Activated T-helper 1 cell treated with anti-CD3 and anti-CD28 coated beads, Interleukin-12 subunit alpha, Interleukin-12 subunit beta, Interleukin-2, Interleukin-4 antibody, amounts not matched to agents 30 ng/mL and 10 ng/mL and 1 ng/mL, durations not matched to agents 14 hours and 24 hours and 36 hours (primary cell): ENCODE measurements around the gene SNX25. TPM values are rescaled to one million over a fixed set of nuclear protein-coding genes. Genes with fewer than 3 reads are reported as not detected.
"Not testable (repeated sequence)": the region's sequence is repeated elsewhere in the genome, so short reads cannot be mapped to it uniquely, and the experiment has no call there.

ENCODE experiments used
- DNase-seq: peaks from one replicate; pipeline ENCODE4 v3.0.0; 2021; ENCODE audit warnings: low spot score
- H3K27ac Mint-ChIP-seq: one replicate; pipeline ENCODE4 v1.8.0; 2021; ENCODE audit warnings: mild to moderate bottlenecking, mixed read lengths
- H3K27me3 Mint-ChIP-seq: one replicate; pipeline ENCODE4 v1.8.0; 2022; ENCODE audit warnings: mild to moderate bottlenecking, moderate library complexity, mixed read lengths; ENCODE audit not compliant: insufficient read depth
- H3K36me3 Mint-ChIP-seq: one replicate; pipeline ENCODE4 v1.8.0; 2021; ENCODE audit warnings: low read depth, mixed read lengths
- H3K4me1 Mint-ChIP-seq: one replicate; pipeline ENCODE4 v1.8.0; 2021; ENCODE audit warnings: low read depth, mixed read lengths
- H3K4me3 Mint-ChIP-seq: one replicate; pipeline ENCODE4 v1.8.0; 2021; ENCODE audit warnings: mild to moderate bottlenecking, moderate library complexity, mixed read lengths
- H3K9me3 Mint-ChIP-seq: one replicate; pipeline ENCODE4 v1.8.0; 2021; ENCODE audit warnings: mixed read lengths
- intact Hi-C: fragments of 100-400 bp; cut with micrococcal nuclease; formaldehyde crosslinking; loops from one replicate; pipeline ENCODE4 v1.15.1; 2024
- total RNA-seq: library from RNA; stranded (reverse); gene quantifications from 2 replicates; pipeline ENCODE4 v1.2.3, GENCODE V29; 2022

Gene SNX25
- total RNA-seq, 1 donor from 2014 or later: 22.9 TPM

DNA sequence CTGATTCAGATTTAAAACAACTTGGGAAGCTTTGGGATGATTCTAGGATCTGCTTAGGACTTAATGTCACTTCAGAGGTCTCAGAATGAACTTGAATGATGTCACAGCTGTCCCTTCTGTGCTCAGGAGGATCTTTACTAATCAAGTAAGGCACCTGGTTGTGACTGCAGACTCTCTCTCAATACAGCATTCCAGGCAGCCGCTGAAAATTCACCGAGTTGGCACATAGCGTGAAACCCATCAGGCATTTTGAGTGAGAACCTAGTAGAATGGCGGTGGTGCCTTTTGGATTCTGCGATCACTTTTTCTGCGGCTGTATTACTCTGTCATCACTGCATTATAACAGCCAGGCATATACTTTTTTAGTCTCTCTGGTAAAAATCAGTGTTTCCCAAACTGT, 16.5 kb downstream of the SNX25 start:
- intact Hi-C loops: no loop called here
- Mint-ChIP-seq H3K9me3 (no peaks in the 10 kb centered on the region), H3K36me3 (peaks cover 5% of the 10 kb centered on the region), H3K27ac (no peak overlapping the region), H3K27me3 (no peaks in the 10 kb centered on the region), H3K4me3 (no peak overlapping the region), H3K4me1 (no peaks in the 10 kb centered on the region)
- no peak for DNase-seq

DNA sequence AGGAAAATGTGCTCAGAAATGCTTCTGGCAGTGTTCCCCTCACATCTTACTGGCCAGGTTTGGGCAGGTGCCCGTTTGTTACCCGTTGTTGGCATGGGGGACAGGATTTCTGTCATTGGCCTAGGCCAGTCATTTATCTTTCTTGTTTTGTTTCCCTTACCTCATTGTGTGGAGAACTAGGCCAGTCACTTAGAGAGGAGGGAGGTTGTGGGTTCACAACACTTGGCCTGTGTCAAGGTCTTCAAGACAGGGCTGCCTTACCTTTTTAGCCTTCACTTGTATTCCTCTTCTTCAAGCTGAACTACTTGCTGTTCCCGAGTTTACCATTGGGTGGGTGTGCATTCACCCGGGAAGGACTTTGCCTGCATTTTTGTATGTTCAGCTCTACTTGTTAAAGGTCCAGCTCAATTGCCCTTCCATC, 17.7 kb downstream of the SNX25 start:
- Mint-ChIP-seq H3K27me3 (no peaks in the 10 kb centered on the region), H3K9me3 (no peaks in the 10 kb centered on the region), H3K4me3 (no peak overlapping the region), H3K4me1 (peaks cover 4% of the 10 kb centered on the region), H3K36me3 (peaks cover 2% of the 10 kb centered on the region), H3K27ac (no peak overlapping the region)
- intact Hi-C loops: no loop called here
- DNase-seq: no peak

DNA sequence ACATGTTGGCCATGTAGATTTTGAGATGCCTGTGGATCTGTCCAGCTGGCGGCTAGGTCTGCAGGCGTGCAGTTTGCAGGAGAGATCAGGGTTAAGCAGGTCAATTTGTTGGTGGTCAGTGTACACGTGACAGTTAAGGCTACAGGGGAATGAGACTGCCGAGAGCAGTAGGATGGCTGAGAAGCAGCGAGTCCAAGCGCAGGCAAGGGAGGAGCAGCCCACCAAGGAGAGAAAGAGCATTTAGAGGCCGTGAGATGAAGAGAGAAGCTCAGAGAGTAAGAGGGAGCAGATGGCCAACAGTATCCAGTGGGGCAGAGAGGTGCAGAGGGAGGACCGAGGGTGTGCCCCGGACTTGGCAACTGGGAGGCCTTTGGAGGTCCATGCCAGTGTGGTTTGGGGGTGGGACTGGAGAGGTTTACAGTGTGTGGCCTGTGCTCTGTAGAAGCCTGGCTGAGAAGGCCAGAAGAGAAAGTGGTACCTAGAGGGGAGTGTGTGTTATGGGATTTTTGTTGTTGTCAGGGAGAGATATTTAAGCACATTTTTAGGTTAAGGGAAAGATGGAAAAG, 18.4 kb downstream of the SNX25 start:
- Mint-ChIP-seq H3K4me3 (no peak overlapping the region), H3K4me1 (peaks cover 9% of the 10 kb centered on the region), H3K9me3 (no peaks in the 10 kb centered on the region), H3K27ac (no peak overlapping the region), H3K36me3 (peaks cover 5% of the 10 kb centered on the region), H3K27me3 (no peaks in the 10 kb centered on the region)
- no peak for DNase-seq
- intact Hi-C loops: no loop called here

DNA sequence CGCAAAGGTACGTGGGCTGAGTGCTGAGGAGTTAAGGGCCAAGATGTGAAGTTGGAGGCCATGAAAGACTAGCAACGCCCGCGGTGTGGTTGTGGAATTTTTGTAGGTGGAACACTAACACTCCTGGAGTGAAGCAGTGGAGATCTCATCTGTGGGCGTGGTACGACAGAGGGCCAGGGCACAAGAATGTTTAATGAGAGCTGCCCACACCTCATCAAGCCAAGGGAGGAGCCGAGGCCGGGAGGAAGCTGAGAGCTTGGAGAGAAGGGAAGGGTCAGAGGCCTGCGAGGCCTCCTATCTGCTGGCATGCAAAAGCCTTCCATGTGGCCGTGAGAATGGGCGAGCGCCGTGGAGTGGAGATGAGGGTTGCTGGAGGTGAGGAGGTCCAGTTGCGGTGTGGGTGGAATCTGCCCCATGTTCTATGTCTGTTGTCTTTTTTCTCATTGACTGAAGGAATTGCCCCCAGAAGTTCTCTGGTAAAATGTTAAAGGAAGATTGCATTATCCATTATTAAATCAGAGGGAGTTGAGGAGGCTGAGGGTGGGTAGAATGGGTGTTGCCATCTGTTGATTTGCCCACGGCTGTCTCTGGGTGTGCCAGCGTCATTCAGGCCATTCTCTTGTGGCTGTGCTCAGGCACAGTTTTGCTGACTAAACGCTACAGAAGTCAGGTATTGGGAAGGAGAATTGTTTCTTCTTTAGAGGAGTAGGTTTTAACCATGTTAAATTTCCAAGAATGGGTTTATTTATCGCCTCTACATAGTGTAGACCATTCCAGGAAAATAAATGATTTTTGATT, 19.8 kb downstream of the SNX25 start:
- peaks cover 9% of the 10 kb centered on the region for H3K4me1 Mint-ChIP-seq
- DNase-seq: no peak
- peaks cover 5% of the 10 kb centered on the region for H3K36me3 Mint-ChIP-seq
- intact Hi-C loops: no loop called here
- no peak overlapping the region for H3K4me3 Mint-ChIP-seq
- H3K27ac Mint-ChIP-seq: no peak overlapping the region
- H3K9me3 Mint-ChIP-seq: no peaks in the 10 kb centered on the region
- H3K27me3 Mint-ChIP-seq: no peaks in the 10 kb centered on the region

GRCh38 chr4:185232370-185232769, 23.0 kb downstream of the SNX25 start:
- Mint-ChIP-seq H3K4me3 (no peak overlapping the region), H3K27ac (no peak overlapping the region), H3K9me3 (no peaks in the 10 kb centered on the region)

GRCh38 chr4:185235119-185235842, 25.9 kb downstream of the SNX25 start:
- intact Hi-C loops: no loop called here
- no peak for DNase-seq
- Mint-ChIP-seq H3K4me3 (no peak overlapping the region), H3K36me3 (peaks cover 12% of the 10 kb centered on the region), H3K27ac (no peak overlapping the region), H3K9me3 (no peaks in the 10 kb centered on the region), H3K27me3 (no peaks in the 10 kb centered on the region), H3K4me1 (peaks cover 17% of the 10 kb centered on the region)

More at GRCh38 chr4:185232370-185232769, 23.0 kb downstream of the SNX25 start:
- no peak for DNase-seq
- Mint-ChIP-seq H3K36me3 (peaks cover 5% of the 10 kb centered on the region), H3K4me1 (peaks cover 9% of the 10 kb centered on the region), H3K27me3 (no peaks in the 10 kb centered on the region)
- intact Hi-C loops: no loop called here

GRCh38 chr4:185235843-185236503, 26.6 kb downstream of the SNX25 start:
- Mint-ChIP-seq H3K27me3 (no peaks in the 10 kb centered on the region), H3K4me3 (no peak overlapping the region), H3K4me1 (peaks cover 17% of the 10 kb centered on the region), H3K9me3 (no peaks in the 10 kb centered on the region), H3K36me3 (peaks cover 12% of the 10 kb centered on the region), H3K27ac (no peak overlapping the region)
- no peak for DNase-seq
- intact Hi-C loops: no loop called here

DNA sequence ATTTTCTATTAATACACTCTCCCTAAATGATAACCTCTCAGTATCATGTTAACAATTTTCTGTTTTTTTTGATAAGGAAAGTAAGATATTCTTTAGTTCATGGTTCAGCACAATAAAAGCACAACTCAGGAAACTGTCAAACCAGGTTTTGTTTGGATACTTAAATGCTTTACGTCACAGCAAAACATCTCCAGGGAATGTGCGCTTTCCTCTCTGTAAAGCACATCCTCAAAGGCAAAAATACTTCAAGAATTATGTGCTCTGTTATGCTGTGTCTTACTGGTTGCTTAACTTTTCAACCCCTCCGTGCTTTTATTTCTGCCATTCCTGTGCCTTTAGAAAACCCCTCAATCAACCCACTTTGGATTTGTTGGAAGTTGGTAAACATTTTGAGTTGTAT, 27.8 kb downstream of the SNX25 start:
- H3K36me3 Mint-ChIP-seq: peaks cover 10% of the 10 kb centered on the region
- H3K9me3 Mint-ChIP-seq: no peaks in the 10 kb centered on the region
- peaks cover 13% of the 10 kb centered on the region for H3K4me1 Mint-ChIP-seq
- DNase-seq: no peak
- H3K27me3 Mint-ChIP-seq: no peaks in the 10 kb centered on the region
- no peak overlapping the region for H3K4me3 Mint-ChIP-seq
- intact Hi-C loops: no loop called here
- no peak overlapping the region for H3K27ac Mint-ChIP-seq

GRCh38 chr4:185238215-185238681, 28.9 kb downstream of the SNX25 start:
- Mint-ChIP-seq H3K4me3 (no peak overlapping the region), H3K27me3 (no peaks in the 10 kb centered on the region), H3K9me3 (no peaks in the 10 kb centered on the region), H3K4me1 (peaks cover 15% of the 10 kb centered on the region), H3K36me3 (peaks cover 7% of the 10 kb centered on the region), H3K27ac (peak overlapping the region; percentile 56)
- DNase-seq: no peak
- intact Hi-C loops: no loop called here

GRCh38 chr4:185238750-185239149, 29.4 kb downstream of the SNX25 start:
- H3K27me3 Mint-ChIP-seq: no peaks in the 10 kb centered on the region
- H3K9me3 Mint-ChIP-seq: no peaks in the 10 kb centered on the region
- no peak overlapping the region for H3K4me3 Mint-ChIP-seq
- no peak for DNase-seq
- intact Hi-C loops: no loop called here
- H3K27ac Mint-ChIP-seq: no peak overlapping the region
- peaks cover 8% of the 10 kb centered on the region for H3K36me3 Mint-ChIP-seq
- H3K4me1 Mint-ChIP-seq: peaks cover 20% of the 10 kb centered on the region

DNA sequence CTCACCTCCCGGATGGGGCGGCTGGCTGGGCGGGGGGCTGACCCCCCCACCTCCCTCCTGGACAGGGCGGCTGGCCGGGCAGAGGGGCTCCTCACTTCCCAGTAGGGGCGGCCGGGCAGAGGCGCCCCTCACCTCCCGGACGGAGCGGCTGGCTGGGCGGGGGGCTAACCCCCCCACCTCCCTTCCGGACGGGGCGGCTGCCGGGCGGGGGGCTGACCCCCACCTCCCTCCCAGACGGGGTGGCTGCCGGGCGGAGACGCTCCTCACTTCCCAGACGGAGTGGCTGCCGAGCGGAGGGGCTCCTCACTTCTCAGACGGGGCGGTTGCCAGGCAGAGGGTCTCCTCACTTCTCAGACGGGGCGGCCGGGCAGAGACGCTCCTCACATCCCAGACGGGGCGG, 31.1 kb downstream of the SNX25 start:
- H3K27me3 Mint-ChIP-seq, H3K4me3 Mint-ChIP-seq, DNase-seq, intact Hi-C loops, H3K27ac Mint-ChIP-seq, H3K9me3 Mint-ChIP-seq: not testable (repeated sequence)
- Mint-ChIP-seq H3K4me1 (peaks cover 21% of the 10 kb centered on the region), H3K36me3 (peaks cover 12% of the 10 kb centered on the region)

DNA sequence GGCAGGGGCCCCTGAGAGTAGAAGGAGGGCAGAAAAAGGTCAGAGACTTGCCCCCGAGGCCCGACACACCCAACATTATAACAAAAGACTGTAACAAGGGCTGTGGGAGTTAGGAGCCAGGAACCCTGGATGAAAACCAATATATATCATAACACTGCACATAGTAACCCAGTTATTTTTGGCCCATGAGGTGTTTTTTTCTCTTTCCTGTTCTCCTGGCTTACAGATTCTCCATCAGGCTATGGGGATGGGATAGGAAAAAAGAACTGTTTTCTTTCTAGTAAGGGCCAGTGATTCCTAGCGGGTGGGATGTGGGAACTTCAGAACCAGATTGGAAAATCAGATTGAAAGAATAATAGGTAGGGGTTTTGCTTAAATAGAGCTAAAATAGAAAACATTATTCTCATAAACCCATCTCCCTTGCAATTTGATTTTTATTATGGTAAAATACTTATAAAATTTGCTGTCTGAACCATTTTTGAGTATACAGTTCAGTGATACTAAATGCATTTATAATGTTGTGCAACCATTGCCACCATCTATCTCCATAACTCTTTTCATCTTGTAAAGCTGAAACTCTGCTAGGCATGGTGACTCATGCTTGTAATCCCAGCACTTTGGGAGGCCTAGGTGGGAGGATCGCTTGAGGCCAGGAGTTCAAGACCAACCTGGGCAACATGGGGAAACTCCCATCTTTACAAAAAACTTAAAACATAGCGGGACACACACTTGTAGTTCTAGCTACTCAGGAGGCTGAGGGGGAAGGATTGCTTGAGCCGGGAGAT, 33.5 kb downstream of the SNX25 start:
- no peak overlapping the region for H3K4me3 Mint-ChIP-seq
- no peaks in the 10 kb centered on the region for H3K9me3 Mint-ChIP-seq
- peaks cover 16% of the 10 kb centered on the region for H3K36me3 Mint-ChIP-seq
- H3K27ac Mint-ChIP-seq: no peak overlapping the region
- H3K4me1 Mint-ChIP-seq: peaks cover 38% of the 10 kb centered on the region
- no peaks in the 10 kb centered on the region for H3K27me3 Mint-ChIP-seq
- no peak for DNase-seq
- intact Hi-C loops: no loop called here
